GM12878 (cell line): ENCODE data around the gene TOP2A.

Source experiments
- GABPA ChIP-seq: IDR thresholded peaks from 2 replicates; pipeline ENCODE4 v1.6.1; 2014; ENCODE audit warnings: antibody characterized with exemption, low read depth, mild to moderate bottlenecking, inconsistent platforms
- MYC ChIP-seq: IDR thresholded peaks from 2 replicates; pipeline ENCODE4 v1.6.1; 2011; ENCODE audit warnings: mild to moderate bottlenecking, low read length, moderate library complexity, inconsistent platforms; ENCODE audit not compliant: insufficient read depth, insufficient replicate concordance, insufficient read length, severe bottlenecking
- NFIC ChIP-seq: IDR thresholded peaks from 2 replicates; pipeline ENCODE4 v1.6.1; 2012; ENCODE audit warnings: low read depth, mild to moderate bottlenecking, inconsistent platforms, low read length, moderate library complexity
- NR2F1 ChIP-seq: fragments of 450-650 bp; conservative IDR thresholded peaks from 2 replicates; pipeline ENCODE4 v1.6.1; 2017; ENCODE audit warnings: mild to moderate bottlenecking
- POLR2A ChIP-seq: IDR thresholded peaks from 2 replicates; pipeline ENCODE4 v1.6.1; 2011; ENCODE audit warnings: low read depth, mild to moderate bottlenecking, low read length
- RAD51 ChIP-seq: fragments of 450-650 bp; IDR thresholded peaks from 2 replicates; pipeline ENCODE4 v1.6.1; 2016; ENCODE audit warnings: moderate library complexity, mild to moderate bottlenecking, inconsistent platforms
- RFX5 ChIP-seq: IDR thresholded peaks from 2 replicates; pipeline ENCODE4 v1.6.1; 2011; ENCODE audit warnings: low read depth, low read length, improper control_type of control experiment
- SMC3 ChIP-seq: IDR thresholded peaks from 2 replicates; pipeline ENCODE4 v1.6.1; 2011; ENCODE audit warnings: low read length, improper control_type of control experiment, borderline replicate concordance
- ZNF274 ChIP-seq: IDR thresholded peaks from one replicate; pipeline ENCODE4 v1.8.0; 2011; ENCODE audit not compliant: insufficient read length, insufficient read depth
- TF ChIP-seq, protein P1 (sequence below), 3 experiments: IDR thresholded peaks in 2 of 3; conservative IDR thresholded peaks in 1 of 3; 2 replicates each; pipeline ENCODE4 v1.5.1; 2011; ENCODE audit warnings: low read depth in 3 of 3, low read length in 3 of 3, mild to moderate bottlenecking in 3 of 3, control low read depth in 2 of 3, moderate library complexity in 2 of 3, inconsistent platforms in 1 of 3, mixed read lengths in 1 of 3; ENCODE audit not compliant: control insufficient read depth in 2 of 3, insufficient read depth in 1 of 3; ENCODE audit errors: extremely low read depth in 1 of 3
- TF ChIP-seq, protein P2 (sequence below): fragments of 450-650 bp; IDR thresholded peaks from 2 replicates; pipeline ENCODE4 v1.6.1; 2018; ENCODE audit warnings: borderline replicate concordance, mild to moderate bottlenecking; ENCODE audit not compliant: partially characterized antibody
- TF ChIP-seq, protein P3 (sequence below): IDR thresholded peaks from 2 replicates; pipeline ENCODE4 v1.6.1; 2011; ENCODE audit warnings: mild to moderate bottlenecking, low read depth, low read length, moderate library complexity; ENCODE audit not compliant: insufficient replicate concordance

DNA sequence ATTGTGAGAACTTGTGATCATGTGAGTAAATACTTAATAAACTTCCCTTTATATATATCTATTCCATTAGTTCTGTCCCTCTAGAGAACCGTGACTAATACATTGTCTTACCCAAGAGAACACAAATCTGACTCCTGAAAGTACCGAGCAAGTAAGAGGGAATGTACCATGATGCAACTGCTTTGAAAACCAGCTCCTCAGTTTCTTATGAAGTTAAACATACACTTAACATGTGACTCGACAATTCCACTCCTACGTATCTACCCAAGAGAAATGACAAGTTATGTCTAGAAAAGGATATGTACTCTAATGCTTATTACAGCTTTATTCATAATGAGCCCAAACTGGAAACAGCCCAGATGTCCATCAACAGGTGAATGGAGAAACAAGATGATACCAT, 44.4 kb downstream of the TOP2A start:
- TF ChIP-seq, protein P1, sequence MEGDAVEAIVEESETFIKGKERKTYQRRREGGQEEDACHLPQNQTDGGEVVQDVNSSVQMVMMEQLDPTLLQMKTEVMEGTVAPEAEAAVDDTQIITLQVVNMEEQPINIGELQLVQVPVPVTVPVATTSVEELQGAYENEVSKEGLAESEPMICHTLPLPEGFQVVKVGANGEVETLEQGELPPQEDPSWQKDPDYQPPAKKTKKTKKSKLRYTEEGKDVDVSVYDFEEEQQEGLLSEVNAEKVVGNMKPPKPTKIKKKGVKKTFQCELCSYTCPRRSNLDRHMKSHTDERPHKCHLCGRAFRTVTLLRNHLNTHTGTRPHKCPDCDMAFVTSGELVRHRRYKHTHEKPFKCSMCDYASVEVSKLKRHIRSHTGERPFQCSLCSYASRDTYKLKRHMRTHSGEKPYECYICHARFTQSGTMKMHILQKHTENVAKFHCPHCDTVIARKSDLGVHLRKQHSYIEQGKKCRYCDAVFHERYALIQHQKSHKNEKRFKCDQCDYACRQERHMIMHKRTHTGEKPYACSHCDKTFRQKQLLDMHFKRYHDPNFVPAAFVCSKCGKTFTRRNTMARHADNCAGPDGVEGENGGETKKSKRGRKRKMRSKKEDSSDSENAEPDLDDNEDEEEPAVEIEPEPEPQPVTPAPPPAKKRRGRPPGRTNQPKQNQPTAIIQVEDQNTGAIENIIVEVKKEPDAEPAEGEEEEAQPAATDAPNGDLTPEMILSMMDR (IDR thresholded peaks at IDR 0.05 in 2 of 3, conservative IDR thresholded peaks at IDR 0.05 in 1 of 3; ENCODE audit: control insufficient read depth in 2 of 3, extremely low read depth in 1 of 3, insufficient read depth in 1 of 3, low read depth in 3 of 3, low read length in 3 of 3): no peak
- TF ChIP-seq GABPA: no peak
- no peak for TF ChIP-seq RAD51
- TF ChIP-seq, protein P2, sequence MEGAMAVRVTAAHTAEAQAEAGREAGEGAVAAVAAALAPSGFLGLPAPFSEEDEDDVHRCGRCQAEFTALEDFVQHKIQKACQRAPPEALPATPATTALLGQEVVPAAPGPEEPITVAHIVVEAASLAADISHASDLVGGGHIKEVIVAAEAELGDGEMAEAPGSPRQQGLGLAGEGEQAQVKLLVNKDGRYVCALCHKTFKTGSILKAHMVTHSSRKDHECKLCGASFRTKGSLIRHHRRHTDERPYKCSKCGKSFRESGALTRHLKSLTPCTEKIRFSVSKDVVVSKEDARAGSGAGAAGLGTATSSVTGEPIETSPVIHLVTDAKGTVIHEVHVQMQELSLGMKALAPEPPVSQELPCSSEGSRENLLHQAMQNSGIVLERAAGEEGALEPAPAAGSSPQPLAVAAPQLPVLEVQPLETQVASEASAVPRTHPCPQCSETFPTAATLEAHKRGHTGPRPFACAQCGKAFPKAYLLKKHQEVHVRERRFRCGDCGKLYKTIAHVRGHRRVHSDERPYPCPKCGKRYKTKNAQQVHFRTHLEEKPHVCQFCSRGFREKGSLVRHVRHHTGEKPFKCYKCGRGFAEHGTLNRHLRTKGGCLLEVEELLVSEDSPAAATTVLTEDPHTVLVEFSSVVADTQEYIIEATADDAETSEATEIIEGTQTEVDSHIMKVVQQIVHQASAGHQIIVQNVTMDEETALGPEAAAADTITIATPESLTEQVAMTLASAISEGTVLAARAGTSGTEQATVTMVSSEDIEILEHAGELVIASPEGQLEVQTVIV: no peak
- no peak for TF ChIP-seq ZNF274
- TF ChIP-seq POLR2A: no peak
- TF ChIP-seq NR2F1: no peak
- TF ChIP-seq, protein P3, sequence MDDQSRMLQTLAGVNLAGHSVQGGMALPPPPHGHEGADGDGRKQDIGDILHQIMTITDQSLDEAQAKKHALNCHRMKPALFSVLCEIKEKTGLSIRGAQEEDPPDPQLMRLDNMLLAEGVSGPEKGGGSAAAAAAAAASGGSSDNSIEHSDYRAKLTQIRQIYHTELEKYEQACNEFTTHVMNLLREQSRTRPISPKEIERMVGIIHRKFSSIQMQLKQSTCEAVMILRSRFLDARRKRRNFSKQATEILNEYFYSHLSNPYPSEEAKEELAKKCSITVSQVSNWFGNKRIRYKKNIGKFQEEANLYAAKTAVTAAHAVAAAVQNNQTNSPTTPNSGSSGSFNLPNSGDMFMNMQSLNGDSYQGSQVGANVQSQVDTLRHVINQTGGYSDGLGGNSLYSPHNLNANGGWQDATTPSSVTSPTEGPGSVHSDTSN: no peak
- no peak for TF ChIP-seq MYC
- no peak for TF ChIP-seq NFIC
- no peak for TF ChIP-seq SMC3
- TF ChIP-seq RFX5: no peak
